Muscle of leg (tissue), 11 donors: ENCODE data around the gene FMO2. TPM values are rescaled to one million over a fixed set of nuclear protein-coding genes. Genes with fewer than 3 reads are reported as not detected.

Experiments used
- DNase-seq: peaks from one replicate; pipeline ENCODE4 v3.0.0; 2013
- H3K27ac ChIP-seq: one replicate; pipeline ENCODE4 v1.5.1; 2013; ENCODE audit warnings: mild to moderate bottlenecking, low read length, control low read depth
- H3K27me3 ChIP-seq: one replicate; pipeline ENCODE4 v1.6.1; 2013; ENCODE audit warnings: low read length; ENCODE audit not compliant: control insufficient read depth, insufficient read depth
- H3K36me3 ChIP-seq: one replicate; pipeline ENCODE4 v1.6.1; 2013; ENCODE audit warnings: low read length; ENCODE audit not compliant: control insufficient read depth, insufficient read depth
- H3K4me1 ChIP-seq: one replicate; pipeline ENCODE4 v1.6.1; 2013; ENCODE audit warnings: low read length; ENCODE audit not compliant: control insufficient read depth, insufficient read depth
- H3K4me3 ChIP-seq: one replicate; pipeline ENCODE4 v1.5.1; 2013; ENCODE audit warnings: low read length, control low read depth
- H3K9me3 ChIP-seq: replicated peaks from 2 replicates; pipeline ENCODE4 v1.6.1; 2013; ENCODE audit warnings: low read depth, low read length; ENCODE audit not compliant: control insufficient read depth
- WGBS: methylation state at CpG from one replicate; pipeline ENCODE4 v1.1.5; 2013; ENCODE audit warnings: missing lambda C conversion rate; ENCODE audit not compliant: insufficient coverage; 5-methylcytosine and 5-hydroxymethylcytosine counted together
- polyA plus RNA-seq, 8 donors: library from polyadenylated mRNA; unstranded; fragments of 120-200 nt; gene quantifications; one replicate each; pipeline versions ENCODE4 v1.2.1 to v1.2.3, GENCODE V29; 2013; ENCODE audit warnings: inconsistent platforms in 1 of 8, low replicate concordance in 1 of 8; ENCODE audit not compliant: insufficient read length in 8 of 8, insufficient read depth in 1 of 8
- total RNA-seq: library from RNA; stranded (reverse); fragments of 120-200 nt; gene quantifications from one replicate; pipeline ENCODE4 v1.2.4, GENCODE V29; 2013

Gene FMO2
- total and polyA plus RNA-seq, 9 donors, result 0.23 to 1.3 (median 0.60) TPM

DNA sequence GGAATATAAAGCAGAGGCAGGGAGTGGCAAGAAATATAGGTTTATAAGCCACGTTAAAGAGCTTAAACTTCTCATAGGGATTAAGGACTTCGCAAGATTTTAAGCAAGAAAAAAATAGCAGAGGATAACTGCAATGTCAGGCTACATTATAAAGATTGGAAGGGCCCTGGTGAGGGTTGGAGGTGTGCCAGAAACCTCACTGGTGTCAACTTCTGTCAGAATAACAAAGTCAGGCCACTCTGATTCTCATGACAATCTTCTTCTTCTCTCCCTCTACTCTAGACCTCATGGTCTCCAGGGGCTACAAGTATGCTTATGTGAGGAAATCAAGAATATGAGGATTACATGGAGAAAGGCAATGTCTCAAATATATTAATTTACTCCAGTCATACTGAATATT, 32.6 kb upstream of the FMO2 start:
- DNase-seq, result no peak
- Histone ChIP-seq H3K27me3 (no peaks in the 10 kb centered on the region), H3K27ac (no peak overlapping the region), H3K9me3 (no peaks in the 10 kb centered on the region), H3K4me1 (no peaks in the 10 kb centered on the region), H3K36me3 (no peaks in the 10 kb centered on the region), H3K4me3 (no peak overlapping the region)
- 56% methylated on average over 2 of the region's 2 CpGs for WGBS

DNA sequence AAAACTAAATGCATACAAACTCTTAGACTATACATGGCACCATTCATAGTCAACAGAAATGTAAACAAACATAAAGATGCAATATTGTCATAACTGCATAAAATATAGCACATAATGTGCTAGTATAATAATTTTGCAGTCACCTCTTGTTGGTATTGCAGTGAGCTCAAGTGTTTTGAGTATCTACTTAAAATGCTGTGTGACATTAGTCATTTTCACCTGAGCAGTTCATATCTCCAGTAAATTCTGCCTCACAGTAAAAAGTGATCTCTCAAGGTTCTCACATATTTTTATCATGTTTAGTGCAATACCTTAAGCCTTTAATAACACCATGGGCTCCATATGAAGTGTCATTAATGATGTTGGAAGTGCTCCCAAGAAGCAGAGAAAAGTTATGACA, 29.6 kb upstream of the FMO2 start:
- H3K27me3 ChIP-seq, result no peaks in the 10 kb centered on the region
- H3K9me3 ChIP-seq, result no peaks in the 10 kb centered on the region
- no peaks in the 10 kb centered on the region for H3K36me3 ChIP-seq
- DNase-seq, result no peak
- H3K4me3 ChIP-seq, result no peak overlapping the region
- no peak overlapping the region for H3K27ac ChIP-seq
- no peaks in the 10 kb centered on the region for H3K4me1 ChIP-seq

DNA sequence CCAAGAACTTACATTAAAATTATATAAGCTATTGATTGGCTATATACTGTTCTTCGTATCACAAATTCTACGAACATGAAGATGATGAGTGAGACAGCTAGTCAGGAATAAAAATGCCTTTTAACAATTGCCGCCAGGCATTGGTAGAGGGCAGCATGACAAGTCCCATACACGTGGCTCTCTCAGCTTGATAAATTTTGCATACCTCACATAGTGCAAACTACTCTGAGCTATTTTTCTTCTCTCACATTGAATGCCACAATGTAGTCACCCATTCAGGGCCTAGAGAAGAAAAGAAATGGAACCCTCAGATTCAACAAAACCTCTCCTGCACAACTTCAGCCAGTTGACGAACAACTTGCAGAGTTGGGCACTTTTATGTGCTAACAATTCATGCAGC, 27.0 kb upstream of the FMO2 start:
- DNase-seq, result no peak
- H3K9me3 ChIP-seq, result no peaks in the 10 kb centered on the region
- WGBS, result 65% methylated on average over 2 of the region's 5 CpGs

DNA sequence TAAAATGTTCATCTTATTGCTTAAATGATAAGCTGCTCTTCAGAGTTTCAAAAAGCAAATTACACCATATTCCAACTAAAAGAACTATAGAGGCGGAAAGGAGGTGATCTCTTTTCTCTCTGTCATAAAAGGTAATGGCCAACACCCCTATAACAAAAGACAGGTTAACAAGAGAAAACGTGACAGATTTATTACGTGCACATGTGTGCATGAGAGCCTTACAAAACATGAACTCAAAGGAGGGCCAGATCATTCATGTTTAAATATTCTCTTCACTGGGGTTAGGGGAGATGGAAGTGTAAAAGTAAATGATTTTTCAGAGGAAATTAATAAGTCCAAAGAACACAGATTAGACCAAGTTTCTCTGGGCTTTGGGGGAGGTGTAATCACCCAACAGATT, 26.5 kb upstream of the FMO2 start:
- no peaks in the 10 kb centered on the region for H3K27me3 ChIP-seq
- H3K9me3 ChIP-seq, result no peaks in the 10 kb centered on the region
- no peaks in the 10 kb centered on the region for H3K36me3 ChIP-seq
- H3K4me3 ChIP-seq, result no peak overlapping the region
- no peak for DNase-seq
- H3K27ac ChIP-seq, result no peak overlapping the region
- H3K4me1 ChIP-seq, result peaks cover 2% of the 10 kb centered on the region
- WGBS, result no CpG with 5 or more reads among the region's 3 CpGs

More for the DNA sequence above, 27.0 kb upstream of the FMO2 start:
- no peaks in the 10 kb centered on the region for H3K27me3 ChIP-seq
- H3K27ac ChIP-seq, result no peak overlapping the region
- H3K4me3 ChIP-seq, result no peak overlapping the region
- no peaks in the 10 kb centered on the region for H3K36me3 ChIP-seq
- peaks cover 2% of the 10 kb centered on the region for H3K4me1 ChIP-seq

DNA sequence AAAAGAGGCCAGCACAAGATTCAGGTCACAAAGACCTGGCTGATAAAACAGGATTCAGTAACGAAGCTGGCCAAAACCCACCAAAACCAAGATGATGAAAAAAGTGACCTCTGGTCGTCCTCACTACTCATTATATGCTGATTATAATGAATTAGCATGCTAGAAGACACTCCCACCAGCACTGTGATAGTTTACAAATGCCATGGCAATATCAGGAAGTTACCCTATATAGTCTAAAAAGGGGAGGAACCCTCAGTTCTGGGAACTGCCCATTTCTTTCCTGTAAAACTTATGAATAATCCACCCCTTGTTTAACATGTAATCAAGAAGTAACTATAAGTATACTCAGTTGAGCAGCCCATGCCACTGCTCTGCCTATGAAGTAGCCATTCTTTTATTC, 26.0 kb upstream of the FMO2 start:
- Histone ChIP-seq H3K27me3 (no peaks in the 10 kb centered on the region), H3K9me3 (no peaks in the 10 kb centered on the region), H3K4me1 (peaks cover 2% of the 10 kb centered on the region), H3K4me3 (no peak overlapping the region), H3K27ac (no peak overlapping the region), H3K36me3 (no peaks in the 10 kb centered on the region)
- no peak for DNase-seq
- no CpG with 5 or more reads among the region's 2 CpGs for WGBS

DNA sequence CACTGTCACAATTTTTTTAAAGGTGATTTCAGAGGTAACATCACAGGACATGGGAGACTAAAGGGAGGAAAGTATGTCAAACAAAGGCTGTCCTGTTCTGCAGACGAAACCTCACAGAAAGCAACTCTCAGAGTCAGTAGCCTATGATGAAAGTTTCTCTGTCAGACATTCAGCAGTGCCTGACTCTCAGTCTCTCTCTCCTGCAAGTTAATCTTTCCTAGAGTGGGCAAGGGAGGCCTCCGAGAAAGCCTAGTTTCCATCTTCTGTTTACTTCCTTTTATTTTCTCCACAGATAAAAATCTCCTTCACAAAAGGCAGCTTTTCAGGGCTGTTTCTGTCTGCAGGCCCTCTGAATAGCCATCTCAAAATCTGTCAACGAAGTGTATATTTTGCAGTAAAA, 24.9 kb upstream of the FMO2 start:
- peaks cover 2% of the 10 kb centered on the region for H3K4me1 ChIP-seq
- WGBS, result 100% methylated on average over 1 of the region's 3 CpGs
- DNase-seq, result no peak
- no peaks in the 10 kb centered on the region for H3K36me3 ChIP-seq
- H3K9me3 ChIP-seq, result no peaks in the 10 kb centered on the region
- H3K4me3 ChIP-seq, result no peak overlapping the region
- H3K27me3 ChIP-seq, result no peaks in the 10 kb centered on the region
- H3K27ac ChIP-seq, result no peak overlapping the region

DNA sequence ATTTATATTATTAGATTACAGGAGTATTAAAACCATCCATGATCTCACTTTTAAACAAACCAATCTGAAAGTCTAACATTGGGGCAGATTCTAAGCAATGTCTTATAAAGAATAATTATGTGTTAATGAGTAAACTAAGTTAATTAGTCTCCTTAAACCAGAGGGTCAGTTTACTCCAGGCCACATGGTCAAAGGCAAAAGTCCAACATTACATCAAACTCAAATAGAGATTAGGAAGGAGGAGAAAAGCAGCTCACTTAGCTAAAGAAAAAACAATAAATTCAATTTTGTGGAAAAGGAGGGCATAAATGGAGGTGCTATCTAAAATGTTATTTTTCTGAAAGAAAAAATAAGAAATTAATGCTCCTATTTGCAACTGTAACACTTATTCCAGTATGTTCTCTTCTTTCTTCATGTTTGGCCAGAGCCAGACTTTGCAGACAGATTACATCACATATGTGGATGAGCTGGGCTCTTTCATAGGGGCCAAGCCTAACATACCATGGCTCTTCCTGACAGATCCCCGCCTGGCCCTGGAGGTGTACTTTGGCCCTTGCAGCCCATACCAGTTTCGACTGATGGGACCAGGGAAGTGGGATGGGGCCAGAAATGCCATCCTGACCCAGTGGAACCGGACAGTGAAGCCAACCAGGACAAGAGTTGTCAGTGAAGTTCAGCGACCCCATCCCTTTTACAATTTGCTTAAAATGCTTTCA, 24.3 kb upstream of the FMO2 start:
- WGBS, result 72% methylated on average over 2 of the region's 4 CpGs
- DNase-seq, result no peak
- H3K36me3 ChIP-seq, result no peaks in the 10 kb centered on the region
- no peak overlapping the region for H3K27ac ChIP-seq
- H3K4me3 ChIP-seq, result no peak overlapping the region
- H3K4me1 ChIP-seq, result peaks cover 2% of the 10 kb centered on the region
- no peaks in the 10 kb centered on the region for H3K9me3 ChIP-seq
- H3K27me3 ChIP-seq, result no peaks in the 10 kb centered on the region

DNA sequence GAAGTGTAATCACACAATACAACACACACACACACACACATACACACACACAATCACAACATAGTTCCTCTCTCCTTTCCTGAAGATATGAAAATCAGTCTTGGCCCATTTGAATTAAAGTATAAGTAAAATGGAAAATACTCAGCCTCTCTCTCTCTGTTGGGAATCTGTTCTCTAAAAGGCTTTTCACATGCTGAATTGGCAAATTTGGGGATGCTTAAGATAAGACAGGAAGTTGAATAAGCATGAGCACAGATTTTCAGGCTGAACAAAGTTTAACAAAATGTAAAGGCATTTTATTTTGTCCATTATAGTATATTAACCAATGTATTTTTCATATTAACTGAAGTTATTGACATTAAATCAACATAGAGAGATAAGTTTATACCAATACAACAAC, 23.7 kb upstream of the FMO2 start:
- H3K27me3 ChIP-seq, result no peaks in the 10 kb centered on the region
- peaks cover 2% of the 10 kb centered on the region for H3K4me1 ChIP-seq
- DNase-seq, result no peak
- H3K36me3 ChIP-seq, result no peaks in the 10 kb centered on the region
- H3K27ac ChIP-seq, result no peak overlapping the region
- no peak overlapping the region for H3K4me3 ChIP-seq
- no peaks in the 10 kb centered on the region for H3K9me3 ChIP-seq

DNA sequence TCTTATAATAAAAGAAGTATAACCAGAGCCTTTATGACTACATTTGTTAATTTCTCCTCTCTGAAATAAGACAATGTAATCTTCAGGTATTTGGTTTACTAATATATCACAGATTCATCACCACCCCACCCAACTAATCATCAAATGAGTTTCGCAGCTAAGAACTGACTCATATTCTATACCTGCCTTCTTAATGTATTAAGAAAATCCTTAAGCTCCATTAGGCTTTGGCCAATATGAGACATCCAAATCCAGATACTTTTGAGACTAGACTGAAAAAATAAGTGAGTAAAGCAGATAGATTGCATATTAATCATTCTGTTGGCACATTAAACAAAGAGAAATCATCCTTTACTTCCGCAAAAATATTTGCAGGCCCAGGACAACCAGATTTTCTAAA, 18.7 kb upstream of the FMO2 start:
- no peak overlapping the region for H3K4me3 ChIP-seq
- no peaks in the 10 kb centered on the region for H3K4me1 ChIP-seq
- DNase-seq, result no peak
- no peaks in the 10 kb centered on the region for H3K36me3 ChIP-seq
- no peaks in the 10 kb centered on the region for H3K9me3 ChIP-seq
- H3K27me3 ChIP-seq, result no peaks in the 10 kb centered on the region
- WGBS, result no CpG with 5 or more reads among the region's 2 CpGs
- no peak overlapping the region for H3K27ac ChIP-seq

DNA sequence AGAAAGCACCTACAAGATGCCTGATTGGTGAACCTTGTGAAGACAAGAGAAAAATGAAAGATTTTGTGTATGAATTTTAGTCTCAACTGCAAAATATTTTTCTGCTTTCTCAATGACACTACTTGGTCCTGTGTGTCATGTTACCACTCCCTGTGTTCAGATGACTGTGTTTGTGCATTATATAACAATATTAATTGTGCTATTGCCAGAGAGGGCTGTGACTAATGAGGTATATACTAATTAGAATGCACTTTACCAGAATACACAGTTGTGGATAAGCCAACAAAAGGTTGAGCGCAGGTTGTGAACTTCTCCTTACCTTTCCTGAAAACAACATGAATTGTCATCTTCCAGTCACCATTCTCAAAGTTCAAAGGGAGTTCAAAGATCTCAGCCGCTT, 17.3 kb upstream of the FMO2 start:
- no peak for DNase-seq
- no peak overlapping the region for H3K27ac ChIP-seq
- no CpG with 5 or more reads among the region's 2 CpGs for WGBS
- no peaks in the 10 kb centered on the region for H3K4me1 ChIP-seq
- no peaks in the 10 kb centered on the region for H3K36me3 ChIP-seq
- H3K27me3 ChIP-seq, result no peaks in the 10 kb centered on the region
- no peak overlapping the region for H3K4me3 ChIP-seq
- no peaks in the 10 kb centered on the region for H3K9me3 ChIP-seq

DNA sequence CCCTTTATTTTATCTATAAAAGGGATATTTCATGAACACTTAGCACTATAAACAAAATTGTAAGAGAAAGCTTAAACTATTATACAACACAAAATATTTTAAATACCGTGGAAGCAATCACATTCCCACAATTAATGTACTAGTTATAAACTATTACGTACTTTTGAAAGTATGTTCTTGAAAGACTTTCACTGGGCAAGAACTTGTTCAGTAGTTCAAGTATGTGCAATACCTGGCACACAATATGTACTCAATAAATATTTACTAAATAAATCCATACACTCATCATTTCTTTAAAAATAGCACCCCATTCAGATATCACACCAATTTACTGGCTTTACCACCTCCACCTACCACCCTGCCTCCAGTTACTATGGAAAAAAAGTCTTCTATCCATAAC, 12.6 kb upstream of the FMO2 start:
- Histone ChIP-seq H3K27ac (no peak overlapping the region), H3K9me3 (no peaks in the 10 kb centered on the region), H3K36me3 (no peaks in the 10 kb centered on the region), H3K4me3 (no peak overlapping the region), H3K4me1 (no peaks in the 10 kb centered on the region), H3K27me3 (no peaks in the 10 kb centered on the region)
- WGBS, result no CpG with 5 or more reads among the region's 2 CpGs
- DNase-seq, result no peak
